Activated B cell treated with CpG ODN at 0.5 μM for 24 hours (primary cell): ENCODE results near the gene PAX3. TPM values are rescaled to one million over a fixed set of nuclear protein-coding genes. Genes with fewer than 3 reads are reported as not detected.

Experiments
- ATAC-seq: fragments of 200-7000 bp; cut with Tn5 transposase; one replicate; pipeline ENCODE4 v1.10.0; 2021; ENCODE audit warnings: low read depth, mild to moderate bottlenecking, moderate library complexity
- CTCF ChIA-PET: fragments of 350-600 bp; sonication (Branson Sonifier 250); formaldehyde crosslinking; loops from one replicate; lab custom pipeline; 2021; ENCODE audit warnings: antibody characterized with exemption; lab: Charles Lee
- POLR2A ChIA-PET: fragments of 350-600 bp; sonication (Branson Sonifier 250); formaldehyde crosslinking; loops from one replicate; lab custom pipeline; 2021; ENCODE audit warnings: antibody characterized with exemption; lab: Charles Lee
- DNase-seq: peaks from one replicate; pipeline ENCODE4 v3.0.0; 2022
- H3K27ac Mint-ChIP-seq: one replicate; pipeline ENCODE4 v1.8.0; 2020; ENCODE audit warnings: mixed read lengths
- H3K27me3 Mint-ChIP-seq: one replicate; pipeline ENCODE4 v1.8.0; 2021; ENCODE audit warnings: mixed read lengths
- H3K36me3 Mint-ChIP-seq: one replicate; pipeline ENCODE4 v1.8.0; 2021; ENCODE audit warnings: low read depth, mixed read lengths
- H3K4me1 Mint-ChIP-seq: one replicate; pipeline ENCODE4 v1.8.0; 2021; ENCODE audit warnings: mixed read lengths
- H3K4me3 Mint-ChIP-seq: one replicate; pipeline ENCODE4 v1.8.0; 2020; ENCODE audit warnings: mild to moderate bottlenecking, mixed read lengths
- H3K9me3 Mint-ChIP-seq: one replicate; pipeline ENCODE4 v1.8.0; 2020; ENCODE audit warnings: mixed read lengths
- CTCF ChIP-seq: fragments of 200-600 bp; IDR thresholded peaks from one replicate; pipeline ENCODE4 v1.8.0; 2022; ENCODE audit warnings: antibody characterized with exemption, mild to moderate bottlenecking
- intact Hi-C: fragments of 100-400 bp; cut with micrococcal nuclease; formaldehyde crosslinking; loops from one replicate; pipeline ENCODE4 v1.15.1; 2024
- total RNA-seq: library from RNA; stranded (reverse); gene quantifications from 2 replicates; pipeline ENCODE4 v1.2.3, GENCODE V29; 2022

The PAX3 gene
- total RNA-seq, result not detected in 2 replicates

DNA sequence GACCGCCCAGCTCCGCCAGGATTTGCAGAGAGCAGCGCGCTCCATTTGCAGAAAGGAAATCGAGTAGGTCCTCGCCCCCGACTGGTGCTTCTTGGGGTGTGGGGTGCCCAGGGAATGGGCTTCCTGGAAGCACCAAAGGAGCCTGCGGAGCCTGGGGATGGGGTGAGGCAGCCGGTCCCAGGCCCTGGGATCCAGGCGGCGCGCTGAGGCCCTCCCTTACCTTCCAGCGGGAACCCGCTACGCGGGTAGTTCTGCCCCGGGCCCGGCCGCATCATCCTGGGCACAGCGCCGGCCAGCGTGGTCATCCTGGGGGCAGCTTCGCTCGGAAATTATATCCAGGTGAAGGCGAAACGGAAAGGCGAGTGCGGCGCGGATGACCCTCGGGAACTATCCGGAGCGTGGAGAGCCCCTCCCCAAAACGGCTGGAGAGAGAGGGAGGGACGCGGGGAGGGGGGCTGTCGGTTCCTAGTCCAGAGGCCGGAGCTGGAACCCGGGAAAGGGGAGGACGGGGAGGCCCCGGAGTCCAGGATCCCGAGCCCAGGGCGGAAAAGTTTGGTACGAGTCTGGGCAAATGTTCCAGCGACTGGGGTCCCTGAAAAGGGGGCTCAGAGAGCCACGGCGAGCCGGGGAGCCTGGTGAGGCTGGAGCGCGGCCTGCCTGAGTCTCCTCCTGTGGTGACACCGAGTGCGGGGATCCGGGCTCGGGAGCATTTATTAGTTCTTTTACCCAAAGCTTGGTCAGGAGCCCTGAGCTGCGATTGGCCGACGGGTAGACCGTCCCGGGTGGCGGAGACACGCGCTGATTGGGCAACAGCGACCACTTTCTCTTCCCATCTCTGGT lies at the start of gene PAX3:
Gene PAX3 (minus strand): TSS at position 688 of the 840 bp plus-strand sequence. CDS start 383 bp downstream, at position 305.
- intact Hi-C loops, result no loop called here
- H3K9me3 Mint-ChIP-seq, result peaks cover 3% of the 10 kb centered on the region
- no peak for DNase-seq
- no peak for TF ChIP-seq CTCF
- ATAC-seq, result no peak
- ChIA-PET CTCF (no interaction called here), POLR2A (no interaction called here)
- H3K4me1 Mint-ChIP-seq, result peaks cover 28% of the 10 kb centered on the region
- H3K36me3 Mint-ChIP-seq, result no peaks in the 10 kb centered on the region
- H3K27me3 Mint-ChIP-seq, result peaks cover 88% of the 10 kb centered on the region
- no peak within 1 kb of the TSS for H3K27ac Mint-ChIP-seq
- no peak within 1 kb of the TSS for H3K4me3 Mint-ChIP-seq

- H3K4me3 Mint-ChIP-seq, result no peak overlapping the region
- intact Hi-C loops, result no loop called here
- ChIA-PET CTCF (no interaction called here), POLR2A (no interaction called here)
- H3K27ac Mint-ChIP-seq, result no peak overlapping the region
- H3K4me1 Mint-ChIP-seq, result no peaks in the 10 kb centered on the region
- H3K36me3 Mint-ChIP-seq, result no peaks in the 10 kb centered on the region
- no peak for TF ChIP-seq CTCF
- H3K27me3 Mint-ChIP-seq, result no peaks in the 10 kb centered on the region
- H3K9me3 Mint-ChIP-seq, result no peaks in the 10 kb centered on the region
- no peak for DNase-seq
- no peak for ATAC-seq
Observed at GRCh38 chr2:222341331-222341730, 42.5 kb upstream of the PAX3 start.

GRCh38 chr2:222338374-222338773 lies 39.6 kb upstream of the PAX3 start:
- H3K36me3 Mint-ChIP-seq, result no peaks in the 10 kb centered on the region
- intact Hi-C loops, result no loop called here
- ChIA-PET CTCF (no interaction called here), POLR2A (no interaction called here)
- no peak for TF ChIP-seq CTCF
- ATAC-seq, result no peak
- DNase-seq, result no peak
- H3K4me1 Mint-ChIP-seq, result no peaks in the 10 kb centered on the region
- H3K9me3 Mint-ChIP-seq, result peaks cover 21% of the 10 kb centered on the region
- H3K4me3 Mint-ChIP-seq, result no peak overlapping the region
- H3K27ac Mint-ChIP-seq, result no peak overlapping the region
- H3K27me3 Mint-ChIP-seq, result no peaks in the 10 kb centered on the region

GRCh38 chr2:222336931-222337330 lies 38.1 kb upstream of the PAX3 start:
- no peak for DNase-seq
- Mint-ChIP-seq H3K4me1 (no peaks in the 10 kb centered on the region), H3K27me3 (peaks cover 2% of the 10 kb centered on the region), H3K27ac (no peak overlapping the region), H3K36me3 (no peaks in the 10 kb centered on the region), H3K4me3 (no peak overlapping the region), H3K9me3 (peaks cover 24% of the 10 kb centered on the region)
- TF ChIP-seq CTCF, result no peak
- ATAC-seq, result no peak
- POLR2A ChIA-PET, result no interaction called here
- CTCF ChIA-PET, result no interaction called here
- intact Hi-C loops, result no loop called here

DNA sequence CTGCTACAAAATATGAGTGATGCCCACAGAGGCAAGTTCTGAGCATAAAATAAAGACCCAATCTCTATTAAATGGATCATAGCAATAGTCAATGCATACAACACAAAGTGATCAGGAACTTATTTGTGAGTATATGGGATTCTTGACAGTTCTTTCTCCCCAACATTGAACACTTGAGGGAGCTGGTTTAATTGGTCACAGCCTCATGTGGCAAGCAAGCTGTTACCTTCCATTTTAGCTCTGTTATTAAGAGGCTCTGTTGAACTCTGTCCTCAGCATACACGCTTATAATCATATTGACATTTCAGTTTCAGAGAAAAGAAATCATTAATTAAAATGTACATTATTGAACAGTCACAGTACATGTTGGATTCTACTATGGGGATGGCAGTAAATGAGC lies 37.6 kb upstream of the PAX3 start:
- H3K9me3 Mint-ChIP-seq, result peaks cover 24% of the 10 kb centered on the region
- H3K27me3 Mint-ChIP-seq, result peaks cover 2% of the 10 kb centered on the region
- intact Hi-C loops, result no loop called here
- TF ChIP-seq CTCF, result no peak
- DNase-seq, result no peak
- ChIA-PET CTCF (no interaction called here), POLR2A (no interaction called here)
- no peak for ATAC-seq
- no peak overlapping the region for H3K27ac Mint-ChIP-seq
- H3K4me3 Mint-ChIP-seq, result no peak overlapping the region
- H3K4me1 Mint-ChIP-seq, result no peaks in the 10 kb centered on the region
- no peaks in the 10 kb centered on the region for H3K36me3 Mint-ChIP-seq
